Left kidney (tissue), 2 donors: ENCODE data around the gene MED8. TPM values are rescaled to one million over a fixed set of nuclear protein-coding genes. Genes with fewer than 3 reads are reported as not detected.

Source experiments
- DNase-seq: peaks from one replicate; pipeline ENCODE4 v3.0.0-alpha.2; 2013
- polyA plus RNA-seq: library from polyadenylated mRNA; unstranded; fragments of 120-200 nt; gene quantifications from one replicate; pipeline ENCODE4 v1.2.1, GENCODE V29; 2013; ENCODE audit not compliant: insufficient read length

Gene MED8
- polyA plus RNA-seq, 1 donor = 39.3 TPM

GRCh38 chr1:43334453-43335205, 55.0 kb downstream of the MED8 start:
- DNase-seq = no peak

Other genes starting within 250 kb of the MED8 start
- gene EBNA1BP2, start 217.5 kb downstream of the MED8 start, polyA plus RNA-seq = 77.5 TPM
- 5.4 TPM for gene CFAP57, start 217.5 kb downstream of the MED8 start, polyA plus RNA-seq
- gene TMEM125, start 119.8 kb downstream of the MED8 start, polyA plus RNA-seq = 15.6 TPM
- 21.1 TPM for gene C1orf210, start 104.2 kb downstream of the MED8 start, polyA plus RNA-seq
- gene TIE1, start 88.8 kb downstream of the MED8 start, polyA plus RNA-seq = 47.3 TPM
- 0.83 TPM for gene MPL, start 52.0 kb downstream of the MED8 start, polyA plus RNA-seq
- 47.4 TPM for gene CDC20, start 30.8 kb downstream of the MED8 start, polyA plus RNA-seq
- gene ELOVL1, start 21.8 kb downstream of the MED8 start, polyA plus RNA-seq = 84.1 TPM
- gene SZT2, start 99 bp upstream of the MED8 start, polyA plus RNA-seq = 31.4 TPM
- gene HYI, start 64.1 kb upstream of the MED8 start, polyA plus RNA-seq = 35.4 TPM
- 240 TPM for gene PTPRF, start 141.1 kb upstream of the MED8 start, polyA plus RNA-seq